HepG2 (cell line): ENCODE results near the gene GAR1. TPM values are rescaled to one million over a fixed set of nuclear protein-coding genes. Genes with fewer than 3 reads are reported as not detected.

Experiments
- CREBL2 ChIP-seq: sonication (generic); formaldehyde crosslinking; IDR thresholded peaks from 2 replicates; pipeline ENCODE4 v1.8.1; 2023; ENCODE audit warnings: missing genetic modification reagents, mild to moderate bottlenecking, borderline replicate concordance
- DZIP1 ChIP-seq: sonication (generic); formaldehyde crosslinking; IDR thresholded peaks from 2 replicates; pipeline ENCODE4 v1.5.0; 2020; ENCODE audit warnings: mild to moderate bottlenecking, missing genetic modification reagents
- HOMEZ ChIP-seq: IDR thresholded peaks from 2 replicates; pipeline ENCODE4 v1.6.1; 2016; ENCODE audit warnings: low read depth
- IKZF5 ChIP-seq: IDR thresholded peaks from 2 replicates; pipeline ENCODE4 v1.6.1; 2018; ENCODE audit warnings: missing genetic modification reagents, mild to moderate bottlenecking, missing compliant biosample characterization
- JDP2 ChIP-seq: sonication (generic); formaldehyde crosslinking; IDR thresholded peaks from 2 replicates; pipeline ENCODE4 v1.8.1; 2022; ENCODE audit warnings: missing genetic modification reagents, borderline replicate concordance
- MAF1 ChIP-seq: sonication (generic); formaldehyde crosslinking; IDR thresholded peaks from 2 replicates; pipeline ENCODE4 v1.5.0; 2020; ENCODE audit warnings: missing genetic modification reagents, borderline replicate concordance
- YEATS2 ChIP-seq: sonication (generic); formaldehyde crosslinking; IDR thresholded peaks from 2 replicates; pipeline ENCODE4 v1.4.0; 2020; ENCODE audit warnings: missing genetic modification reagents, borderline replicate concordance
- ZBTB46 ChIP-seq: sonication (generic); formaldehyde crosslinking; IDR thresholded peaks from 2 replicates; pipeline ENCODE4 v1.4.0; 2020; ENCODE audit warnings: mild to moderate bottlenecking, missing genetic modification reagents, borderline replicate concordance
- ZNF205 ChIP-seq: IDR thresholded peaks from 2 replicates; pipeline ENCODE4 v1.6.1; 2018; ENCODE audit warnings: missing biosample characterization, missing genetic modification reagents
- ZNF614 ChIP-seq: IDR thresholded peaks from 2 replicates; pipeline ENCODE4 v1.6.1; 2018; ENCODE audit warnings: missing biosample characterization, missing genetic modification reagents, inconsistent platforms, borderline replicate concordance
- ZNF629 ChIP-seq: sonication (generic); formaldehyde crosslinking; conservative IDR thresholded peaks from 2 replicates; pipeline ENCODE4 v1.5.0; 2020; ENCODE audit warnings: missing genetic modification reagents
- polyA plus RNA-seq, 8 experiments: library from polyadenylated mRNA; depleted of rRNA in 3 of 8; stranded (reverse) in 7 of 8; unstranded in 1 of 8; fragments of >200 nt; fragmentation: Illumina TruSeq in 4 of 8; extraction: Trizol in 4 of 8; gene quantifications; 2 replicates each; pipeline versions ENCODE4 v1.2.1 to v1.2.3, GENCODE V29; 2011 to 2016; ENCODE audit warnings: low read depth in 4 of 8, missing spikeins in 1 of 8, mixed read lengths in 1 of 8; ENCODE audit not compliant: insufficient read depth in 1 of 8
- total RNA-seq, 5 experiments: library from RNA; depleted of rRNA; stranded (reverse); fragments of >200 nt; fragmentation: Illumina TruSeq; extraction: Trizol; gene quantifications; 2 replicates each; pipeline ENCODE4 v1.2.3, GENCODE V29; 2016; ENCODE audit warnings: low read depth in 1 of 5

Gene GAR1
- total and polyA plus RNA-seq, 2 of the 13 experiments (the other 11 are each of a cell fraction or from before 2014, with no cell fraction given), result 11.3 to 11.4 TPM

GRCh38 chr4:109815151-109816081 is at the start of gene GAR1 (continued):
- TF ChIP-seq HOMEZ (CRISPR knock-in tag) (peak; percentile 42; the same call in 1 of the 2 replicates), DZIP1 (CRISPR knock-in tag) (no peak), CREBL2 (CRISPR knock-in tag) (no peak; the same call in 1 of the 2 replicates), ZNF629 (CRISPR knock-in tag) (no peak), ZNF205 (CRISPR knock-in tag) (peak; percentile 29; the same call in 1 of the 2 replicates), IKZF5 (peak; percentile 72; the same call in 1 of the 2 replicates), MAF1 (CRISPR knock-in tag) (0 out of 2 replicates have a peak, but pooled peaks have one; percentile 19), ZNF614 (CRISPR knock-in tag) (peak; percentile 73), ZBTB46 (CRISPR knock-in tag) (no peak), JDP2 (no peak), YEATS2 (CRISPR knock-in tag) (peak; percentile 92)
